Forelimb muscle (tissue), 1 donor: Measurements from ENCODE around the gene GNAT3. TPM values are rescaled to one million over a fixed set of nuclear protein-coding genes. Genes with fewer than 3 reads are reported as not detected.
A peak's percentile ranks its signal among the peaks of the same experiment; 100 is the strongest.

Experiments
- DNase-seq: peaks from one replicate; pipeline ENCODE4 v3.0.0-alpha.2; 2013; ENCODE audit warnings: low read depth
- polyA plus RNA-seq: library from polyadenylated mRNA; unstranded; fragments of 120-200 nt; gene quantifications from one replicate; pipeline ENCODE4 v1.2.1, GENCODE V29; 2013; ENCODE audit not compliant: insufficient read length

GNAT3 gene
- 0.11 TPM for polyA plus RNA-seq

DNA sequence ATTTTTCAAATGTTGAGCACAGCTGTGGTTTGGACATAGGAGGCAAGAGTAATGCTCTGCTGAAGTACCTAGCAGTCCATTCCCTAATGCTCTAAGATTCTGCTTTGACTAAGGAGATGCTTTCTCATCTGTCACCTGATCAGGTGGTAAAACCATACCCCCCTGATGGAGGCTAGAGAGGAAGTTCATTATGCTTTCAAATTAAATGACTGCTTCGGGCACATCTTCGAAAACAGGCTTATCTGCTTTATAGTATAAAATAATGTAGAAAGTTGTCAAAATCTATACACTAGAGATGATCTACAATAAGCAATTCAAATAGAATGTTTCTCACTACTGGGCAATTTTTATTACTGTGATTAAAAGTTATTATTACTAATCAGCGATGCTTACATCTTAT, at the start of gene GNAT3:
Gene GNAT3, minus strand, starts transcription at position 101 of the 400 bp plus-strand sequence. CDS start 138 bp downstream, outside the sequence.
- no peak for DNase-seq

GRCh38 chr7:80558116-80558515, 46.3 kb upstream of the GNAT3 start:
- DNase-seq = no peak

DNA sequence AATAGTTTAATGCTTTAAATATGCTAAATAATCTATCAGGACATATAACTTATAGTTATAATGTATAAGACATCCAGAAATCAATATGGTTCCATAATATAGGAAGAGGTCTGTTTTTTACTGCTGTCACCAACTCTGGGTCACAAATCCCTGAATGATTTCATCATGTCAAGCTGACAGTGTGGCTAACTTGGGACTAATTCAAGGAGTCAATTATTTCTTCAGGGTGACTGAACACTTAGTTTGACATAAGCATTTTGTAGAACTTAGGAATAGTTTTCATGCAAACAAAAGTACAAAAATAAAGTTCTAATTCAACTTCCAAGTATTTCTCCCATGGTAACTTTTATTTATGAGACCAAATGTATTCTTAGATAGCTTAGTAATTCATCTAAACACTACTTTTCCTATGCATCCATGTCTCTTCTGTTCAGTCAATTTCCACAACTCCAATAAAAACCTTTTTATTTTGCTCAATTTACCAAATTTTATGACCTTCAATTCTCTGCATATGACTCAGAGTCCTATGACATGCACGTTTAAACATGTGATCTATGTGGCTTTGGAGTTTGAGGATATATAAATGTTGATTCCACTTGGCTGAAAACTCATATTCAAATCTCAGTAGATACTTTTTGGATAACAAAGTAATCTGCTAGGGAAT, 40.3 kb upstream of the GNAT3 start:
- DNase-seq = no peak

DNA sequence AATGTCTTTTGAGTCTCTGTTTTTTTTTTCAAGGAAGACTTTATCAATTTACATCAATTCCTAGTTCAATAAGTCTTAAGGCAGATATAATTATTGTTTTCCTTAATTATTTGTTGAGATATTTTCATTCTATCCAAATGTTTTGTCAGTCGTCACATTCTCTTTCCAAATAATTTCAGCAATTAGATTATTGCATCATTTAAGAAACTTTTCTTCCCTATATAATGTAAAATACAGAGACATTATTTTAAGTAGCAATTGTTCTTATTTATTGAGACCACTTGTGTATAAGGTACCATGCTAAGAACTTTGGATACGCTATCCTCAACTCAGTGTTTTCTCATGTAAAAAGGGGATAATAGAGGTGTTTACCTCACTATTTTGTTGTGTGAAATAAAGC, 38.1 kb upstream of the GNAT3 start:
- DNase-seq = no peak

DNA sequence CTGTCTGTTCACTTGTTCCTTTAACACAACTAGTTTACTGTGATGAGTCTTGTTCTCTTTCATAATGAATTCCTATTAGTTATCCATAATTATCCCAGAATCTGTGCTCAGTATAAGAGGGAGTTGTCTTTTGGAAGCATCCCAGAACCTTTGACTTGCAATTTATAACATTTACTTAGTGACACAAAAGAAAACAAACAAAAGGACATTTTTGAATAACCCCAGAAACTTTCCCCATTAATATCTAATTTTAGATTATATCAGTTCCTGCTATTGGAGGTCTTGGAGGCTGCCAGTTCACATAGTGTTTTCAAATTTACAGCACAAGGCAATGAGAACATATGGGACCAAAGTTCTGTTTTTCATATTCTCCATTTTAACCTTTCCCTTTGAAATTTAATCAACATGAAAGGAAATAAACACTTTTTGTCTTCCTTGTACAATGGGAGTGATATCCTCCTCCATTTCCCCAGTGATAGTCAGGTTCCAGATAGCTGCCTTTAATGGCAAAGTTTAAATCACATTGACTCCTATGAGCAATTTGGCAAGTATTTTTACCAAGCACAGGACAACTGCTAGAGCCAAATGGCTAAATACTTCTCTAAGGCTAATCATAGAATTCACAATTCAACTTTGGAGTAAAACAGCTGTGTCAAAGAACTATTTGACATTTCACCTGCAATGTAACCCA, 37.1 kb upstream of the GNAT3 start:
- no peak for DNase-seq

DNA sequence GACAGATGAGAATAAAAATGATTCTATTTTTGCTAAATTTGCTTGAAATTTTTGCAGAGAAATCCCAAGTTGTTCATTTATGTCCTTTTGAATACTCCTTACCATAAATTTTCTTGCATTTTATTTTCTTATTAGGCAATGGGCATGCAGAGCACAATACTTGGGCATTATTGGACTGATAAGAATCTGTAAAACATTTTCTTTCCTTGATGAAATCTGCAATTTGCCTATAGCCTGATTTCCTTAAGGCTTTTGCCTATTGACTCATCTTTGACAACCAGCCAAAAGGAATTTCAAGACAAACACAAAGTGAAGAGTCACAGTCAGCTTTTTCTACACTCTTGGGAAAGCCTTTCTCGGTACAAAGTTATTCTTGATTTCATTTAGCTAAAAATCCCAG, 30.5 kb upstream of the GNAT3 start:
- peak; percentile 68 for DNase-seq

- DNase-seq = no peak
These were observed 29.0 kb upstream of the GNAT3 start for GRCh38 chr7:80540836-80541235.

DNA sequence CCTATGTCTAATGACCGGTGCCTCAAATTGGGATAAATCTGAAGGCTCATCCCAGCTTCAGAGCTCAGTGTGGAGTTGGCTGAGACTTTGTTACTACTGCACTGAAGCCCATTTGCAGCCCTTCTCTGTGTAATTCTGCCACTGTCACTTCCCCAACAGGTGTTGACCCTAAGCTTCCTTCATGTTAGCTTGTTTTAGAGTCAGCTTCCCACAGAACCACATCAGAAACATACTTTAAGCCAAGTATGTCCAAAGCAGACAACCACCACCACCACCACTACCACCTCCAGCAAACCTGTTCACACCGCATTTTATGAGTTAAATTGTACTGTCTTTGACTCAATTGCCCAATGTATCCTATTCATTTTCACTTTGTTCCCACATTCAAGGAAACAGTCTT, 25.2 kb upstream of the GNAT3 start:
- DNase-seq = no peak

DNA sequence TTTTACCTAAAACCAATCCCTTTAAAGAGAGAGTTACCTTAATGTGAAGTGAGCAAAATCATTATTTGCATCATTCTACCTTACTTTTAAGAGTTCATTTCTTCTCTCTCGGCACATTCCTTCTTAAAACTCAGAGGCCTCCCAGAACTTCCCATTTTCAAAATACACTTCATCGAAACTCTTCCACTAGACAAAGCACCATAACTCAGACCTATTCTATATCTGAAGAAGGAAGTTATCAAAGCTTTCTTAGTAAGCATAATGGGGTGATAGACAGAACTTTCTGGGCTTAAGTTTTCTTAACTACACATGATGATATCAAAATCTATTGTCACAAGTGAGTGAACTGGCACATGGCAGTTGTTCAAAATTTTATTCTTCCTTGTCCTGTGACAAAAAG, 24.6 kb upstream of the GNAT3 start:
- no peak for DNase-seq

- DNase-seq = no peak
These were observed 21.4 kb upstream of the GNAT3 start for GRCh38 chr7:80533287-80533686.

DNA sequence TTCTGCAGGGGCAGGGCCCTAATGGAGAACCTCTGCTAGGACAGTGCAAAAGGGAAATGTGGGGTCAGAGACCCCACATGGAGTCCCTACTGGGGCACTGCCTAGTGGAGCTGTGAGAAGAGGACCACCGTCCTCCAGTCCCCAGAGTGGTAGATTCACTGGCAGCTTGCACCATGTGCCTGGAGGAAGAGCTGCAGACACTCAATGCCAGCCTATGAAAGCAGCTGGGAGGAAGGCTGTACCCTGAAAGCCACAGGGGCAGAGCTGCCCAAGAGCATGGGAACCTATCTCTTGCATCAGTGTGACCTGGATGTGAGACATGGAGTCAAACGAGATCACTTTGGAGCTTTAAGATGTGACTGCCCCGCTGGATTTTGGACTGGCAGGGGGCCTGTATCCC, 20.3 kb upstream of the GNAT3 start:
- DNase-seq = no peak

- DNase-seq = peak; percentile 67
These were observed 18.3 kb upstream of the GNAT3 start for GRCh38 chr7:80530136-80530535.

DNA sequence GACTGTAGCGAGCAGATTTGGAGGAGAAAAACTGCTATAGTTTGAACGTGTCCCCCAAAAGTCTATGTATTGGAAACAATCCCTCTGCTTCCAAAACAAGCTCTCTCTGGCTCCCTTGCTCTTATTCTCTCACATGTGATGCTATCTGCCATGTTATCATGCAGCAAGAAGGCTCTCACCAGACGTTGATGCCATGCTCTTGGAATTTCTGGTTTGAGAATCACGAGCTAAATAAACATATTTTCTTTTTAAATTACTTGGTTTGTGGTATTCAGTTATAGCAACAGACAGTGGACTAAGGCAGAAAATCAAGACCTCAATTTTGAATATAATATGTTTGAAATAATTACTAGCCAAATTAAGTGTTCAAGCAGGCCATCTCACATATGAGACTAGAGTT, 17.5 kb upstream of the GNAT3 start:
- DNase-seq = no peak

DNA sequence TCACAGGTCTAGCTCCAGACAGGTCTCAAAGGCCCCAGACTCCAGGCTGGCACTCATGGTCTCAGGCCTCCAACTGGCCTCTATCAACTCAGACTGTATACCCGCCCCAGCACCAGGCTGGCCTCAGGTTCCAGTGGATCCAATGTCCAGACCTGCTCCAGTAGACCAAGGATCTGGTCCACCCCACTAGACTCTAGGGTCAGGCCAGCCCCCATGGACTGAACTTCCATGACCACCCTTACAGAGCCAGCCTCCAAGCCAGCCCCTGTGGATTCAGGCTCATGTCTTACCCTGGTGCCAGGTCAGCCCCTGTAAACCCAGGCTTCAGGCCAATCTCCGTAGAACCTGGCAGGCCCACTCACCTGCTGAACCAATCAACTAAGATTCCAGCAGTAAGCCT, 16.8 kb upstream of the GNAT3 start:
- no peak for DNase-seq

DNA sequence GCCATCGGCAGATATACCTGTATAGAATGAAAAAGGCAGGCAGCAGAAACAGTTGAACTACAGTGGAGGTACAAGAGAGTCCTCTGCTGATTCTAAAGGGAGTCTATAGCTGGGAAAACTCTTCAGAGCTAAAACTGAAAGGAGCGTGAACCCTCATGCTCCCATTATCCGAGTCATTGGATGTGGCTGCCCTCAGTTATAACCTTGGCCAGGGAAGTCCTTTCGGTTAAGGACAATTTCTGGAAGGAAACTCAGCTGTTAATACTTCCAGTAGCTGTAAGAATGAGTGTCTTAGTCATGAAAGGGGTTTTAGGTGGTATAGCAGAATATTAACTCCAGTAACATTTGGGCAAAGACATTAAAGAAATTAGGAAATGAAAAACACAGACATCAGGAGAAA, 14.6 kb upstream of the GNAT3 start:
- DNase-seq = no peak

- DNase-seq = no peak
These were observed 12.8 kb upstream of the GNAT3 start for GRCh38 chr7:80524693-80525092.

DNA sequence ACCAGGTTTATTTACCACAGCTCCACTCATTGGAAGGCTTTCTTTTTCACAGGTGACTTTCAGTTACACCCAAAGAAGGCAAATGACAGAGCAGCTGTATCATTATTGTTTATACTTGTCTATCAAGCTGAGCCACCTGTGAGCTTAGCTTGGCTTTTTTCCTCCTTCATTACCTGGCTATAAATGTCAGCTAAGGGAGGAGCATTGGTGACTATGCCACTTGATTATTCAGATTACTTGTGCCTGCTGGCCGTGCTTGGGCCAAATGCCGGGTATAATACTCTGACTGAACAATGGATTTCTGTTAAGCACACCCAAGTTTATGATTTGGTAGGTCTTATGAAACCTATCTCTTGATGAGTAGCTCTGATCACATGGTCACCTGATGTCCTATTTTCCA, 9.9 kb upstream of the GNAT3 start:
- no peak for DNase-seq

- DNase-seq = no peak
These were observed 8.3 kb upstream of the GNAT3 start for GRCh38 chr7:80520199-80520598.

DNA sequence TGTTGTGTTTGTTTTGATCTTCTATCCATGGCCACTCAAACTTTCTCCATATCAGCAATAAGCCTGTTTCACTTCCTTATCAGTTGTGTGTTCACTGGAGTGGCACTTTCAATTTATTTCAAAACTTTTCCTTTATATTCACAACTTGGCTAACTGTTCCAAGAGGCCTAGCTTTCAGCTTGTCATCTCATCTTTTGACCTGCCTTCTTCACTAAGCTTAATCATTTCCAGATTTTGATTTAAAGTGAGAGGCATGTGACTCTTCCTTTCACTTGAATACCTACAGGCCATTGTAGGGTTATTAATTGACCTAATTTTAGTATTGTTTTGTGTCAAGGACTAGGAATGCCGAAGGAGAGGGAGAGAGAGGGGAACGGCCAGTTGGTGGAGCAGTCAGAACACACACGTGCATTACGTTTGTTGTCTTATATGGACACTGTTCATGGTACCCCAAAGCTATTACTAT, 5.5 kb upstream of the GNAT3 start:
- no peak for DNase-seq

- no peak for DNase-seq
These were observed 3.4 kb upstream of the GNAT3 start for GRCh38 chr7:80515298-80515697.

DNA sequence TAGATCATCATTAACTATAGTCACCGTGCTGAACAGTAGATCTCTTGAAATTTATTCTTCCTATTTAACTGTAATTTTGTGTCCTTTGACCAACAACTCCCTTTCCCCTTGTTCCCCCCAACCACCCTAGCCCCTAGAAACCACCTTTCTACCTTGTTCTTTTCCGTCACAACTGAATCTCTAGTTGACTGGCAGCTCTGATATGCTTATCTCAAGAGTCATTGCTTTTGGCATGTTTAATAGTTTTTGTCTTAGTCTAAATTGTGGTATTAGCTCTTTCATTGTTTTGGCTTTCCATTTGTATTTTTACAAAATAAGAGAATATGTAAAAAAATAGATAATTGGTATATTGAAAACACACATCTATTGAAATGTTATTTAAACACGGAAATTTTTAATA, 1.8 kb downstream of the GNAT3 start:
- no peak for DNase-seq

DNA sequence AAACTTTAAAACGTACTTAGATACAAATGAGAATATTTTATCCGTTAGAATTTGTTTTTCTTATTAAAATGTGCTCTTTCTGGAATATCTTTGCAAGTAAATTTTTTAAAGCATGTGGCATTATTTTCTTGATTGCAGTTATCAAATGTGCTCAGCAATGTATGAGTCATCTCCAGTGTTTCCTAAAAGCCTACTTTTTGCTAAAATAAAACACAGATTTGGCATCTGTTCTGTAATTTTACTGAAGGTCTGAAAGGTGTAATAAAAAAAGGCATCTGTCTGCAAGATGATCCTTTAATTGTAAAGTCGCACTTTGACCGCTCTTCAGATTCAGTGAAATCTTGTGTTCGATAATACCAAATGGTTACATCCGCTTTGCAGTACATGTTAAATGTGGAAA, 3.4 kb downstream of the GNAT3 start:
- DNase-seq = no peak

GRCh38 chr7:80505900-80506500, 5.9 kb downstream of the GNAT3 start:
- DNase-seq = no peak
